Coronary artery (tissue), 2 donors: ENCODE data around the gene GAN.

Source experiments
- DNase-seq: peaks from one replicate; pipeline ENCODE4 v3.0.0-alpha.2; 2017; ENCODE audit warnings: low spot score
- H3K27ac ChIP-seq, 2 donors: fragments of 200-600 bp; sonication (generic); one replicate each; pipeline ENCODE4 v1.5.1; 2016 to 2019
- H3K4me3 ChIP-seq: fragments of 200-600 bp; sonication (generic); 2 replicates; pipeline ENCODE4 v1.5.1; 2016; ENCODE audit warnings: mild to moderate bottlenecking, moderate library complexity
- TF ChIP-seq, protein P1 (sequence below): fragments of 200-600 bp; sonication (generic); IDR thresholded peaks from one replicate; pipeline ENCODE4 v1.5.1; 2019; ENCODE audit warnings: antibody characterized with exemption

Gene GAN

DNA sequence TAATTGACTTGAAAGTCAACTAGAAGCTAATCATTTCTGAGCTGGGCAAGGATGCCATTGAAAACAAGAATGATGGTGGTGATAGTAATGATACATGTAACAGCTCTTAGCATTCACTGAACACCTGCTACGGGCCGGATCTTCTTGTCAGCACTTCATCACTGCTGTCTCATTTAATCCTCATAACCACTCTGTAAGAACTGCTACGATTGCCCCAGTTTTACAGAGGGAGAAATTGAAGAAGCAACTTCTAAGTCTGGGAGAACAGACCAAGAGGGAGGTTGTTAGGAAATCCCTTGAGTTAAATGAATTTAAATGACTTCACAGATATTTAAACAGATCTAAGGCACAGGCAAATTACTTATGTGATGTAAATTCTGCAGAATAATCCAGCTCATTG is 7.0 kb upstream of the GAN start:
- TF ChIP-seq, protein P1, sequence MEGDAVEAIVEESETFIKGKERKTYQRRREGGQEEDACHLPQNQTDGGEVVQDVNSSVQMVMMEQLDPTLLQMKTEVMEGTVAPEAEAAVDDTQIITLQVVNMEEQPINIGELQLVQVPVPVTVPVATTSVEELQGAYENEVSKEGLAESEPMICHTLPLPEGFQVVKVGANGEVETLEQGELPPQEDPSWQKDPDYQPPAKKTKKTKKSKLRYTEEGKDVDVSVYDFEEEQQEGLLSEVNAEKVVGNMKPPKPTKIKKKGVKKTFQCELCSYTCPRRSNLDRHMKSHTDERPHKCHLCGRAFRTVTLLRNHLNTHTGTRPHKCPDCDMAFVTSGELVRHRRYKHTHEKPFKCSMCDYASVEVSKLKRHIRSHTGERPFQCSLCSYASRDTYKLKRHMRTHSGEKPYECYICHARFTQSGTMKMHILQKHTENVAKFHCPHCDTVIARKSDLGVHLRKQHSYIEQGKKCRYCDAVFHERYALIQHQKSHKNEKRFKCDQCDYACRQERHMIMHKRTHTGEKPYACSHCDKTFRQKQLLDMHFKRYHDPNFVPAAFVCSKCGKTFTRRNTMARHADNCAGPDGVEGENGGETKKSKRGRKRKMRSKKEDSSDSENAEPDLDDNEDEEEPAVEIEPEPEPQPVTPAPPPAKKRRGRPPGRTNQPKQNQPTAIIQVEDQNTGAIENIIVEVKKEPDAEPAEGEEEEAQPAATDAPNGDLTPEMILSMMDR = no peak
- Histone ChIP-seq H3K27ac (no peak overlapping the region), H3K4me3 (no peak overlapping the region)
- no peak for DNase-seq

GRCh38 chr16:81310045-81310644 is 4.6 kb upstream of the GAN start:
- H3K4me3 ChIP-seq = no peak overlapping the region
- no peak overlapping the region for H3K27ac ChIP-seq
- no peak for DNase-seq
- TF ChIP-seq, protein P1 = no peak

DNA sequence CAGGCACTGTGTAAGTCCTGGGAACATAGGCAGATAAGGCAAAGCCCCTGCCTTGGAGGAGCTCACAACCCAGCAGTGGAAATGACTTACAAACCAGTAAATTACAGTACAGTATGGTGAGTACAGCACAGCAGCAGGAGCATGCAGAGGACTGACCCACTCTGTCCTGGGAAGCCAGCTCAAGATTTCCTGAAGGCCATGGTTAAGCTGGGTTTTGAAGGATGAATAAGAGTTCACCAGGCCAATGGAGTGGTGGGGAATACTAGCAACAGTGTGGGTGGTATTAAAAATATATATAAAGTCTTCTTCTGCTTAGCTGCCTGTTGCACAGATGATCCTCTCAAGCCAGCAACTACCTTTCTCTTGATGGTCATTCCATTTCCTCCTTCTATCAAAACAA is 3.0 kb upstream of the GAN start:
- DNase-seq = no peak
- Histone ChIP-seq H3K4me3 (no peak overlapping the region), H3K27ac (no peak overlapping the region)
- TF ChIP-seq, protein P1 = no peak

DNA sequence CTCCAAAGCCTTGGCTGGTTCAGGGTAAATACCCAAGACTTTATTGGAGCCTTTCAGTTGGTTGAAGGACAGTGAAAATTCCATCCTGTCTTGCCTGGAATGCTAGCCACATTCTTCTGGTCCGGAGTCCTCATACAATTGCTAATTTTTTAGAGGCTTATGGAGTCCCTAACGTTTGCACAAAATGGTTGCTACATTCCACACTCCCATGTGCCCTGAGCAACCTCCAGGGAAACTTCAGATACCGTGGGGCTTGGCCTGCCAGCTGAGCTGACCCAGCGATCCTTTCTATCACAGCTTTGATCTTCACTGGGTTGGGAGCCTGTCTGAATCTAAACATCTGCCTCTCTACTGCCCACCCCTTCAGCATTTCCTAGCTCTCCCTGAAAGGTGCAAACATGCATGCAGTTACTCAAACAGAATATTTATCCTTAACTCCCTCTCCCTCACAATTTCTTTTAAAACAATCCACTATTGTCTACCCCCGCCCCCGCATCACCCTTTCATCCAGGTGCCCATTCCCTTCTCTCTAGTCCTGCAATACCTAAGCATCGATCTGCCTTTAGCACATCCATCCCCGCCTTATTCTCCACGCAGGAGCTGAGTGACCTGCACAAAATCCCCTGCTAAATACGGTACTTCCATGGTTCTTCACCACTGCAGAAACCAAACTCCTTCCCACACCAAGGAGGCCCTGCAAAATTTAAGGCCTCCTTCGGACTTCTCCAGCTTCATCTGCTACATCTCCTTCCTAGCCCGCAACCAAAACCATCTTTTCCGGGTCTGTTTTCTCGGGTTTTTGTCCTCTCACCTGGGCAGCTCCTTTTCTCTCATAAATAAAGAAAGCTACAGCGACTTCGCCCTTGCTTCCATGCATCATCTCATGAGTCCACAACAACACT is 810 bp upstream of the GAN start:
- Histone ChIP-seq H3K27ac (peak overlapping the region; percentile 66 to 81), H3K4me3 (peak overlapping the region; percentile 88)
- no peak for DNase-seq
- TF ChIP-seq, protein P1 = no peak

- peak overlapping the region; percentile 88 for H3K4me3 ChIP-seq
- TF ChIP-seq, protein P1 = no peak
- DNase-seq = no peak
- H3K27ac ChIP-seq = peak overlapping the region; percentile 66 to 81
These were observed 761 bp downstream of the GAN start for GRCh38 chr16:81315271-81316175.

GRCh38 chr16:81316176-81316496 is 1.4 kb downstream of the GAN start:
- H3K27ac ChIP-seq = no peak overlapping the region
- TF ChIP-seq, protein P1 = no peak
- peak overlapping the region; percentile 88 for H3K4me3 ChIP-seq
- no peak for DNase-seq
